NCI-H345 treated with DMSO at 0.1 percent for 48 hours (cell line): Measurements from ENCODE around the gene DDIAS.
A peak's percentile ranks its signal among the peaks of the same experiment; 100 is the strongest.
"Not testable (repeated sequence)": the region's sequence is repeated elsewhere in the genome, so short reads cannot be mapped to it uniquely, and the experiment has no call there.

Experiments
- DNase-seq: peaks from one replicate; lab custom pipeline; 2025; ENCODE audit not compliant: unreplicated experiment; lab: John Stamatoyannopoulos, UW

The DDIAS gene

DNA sequence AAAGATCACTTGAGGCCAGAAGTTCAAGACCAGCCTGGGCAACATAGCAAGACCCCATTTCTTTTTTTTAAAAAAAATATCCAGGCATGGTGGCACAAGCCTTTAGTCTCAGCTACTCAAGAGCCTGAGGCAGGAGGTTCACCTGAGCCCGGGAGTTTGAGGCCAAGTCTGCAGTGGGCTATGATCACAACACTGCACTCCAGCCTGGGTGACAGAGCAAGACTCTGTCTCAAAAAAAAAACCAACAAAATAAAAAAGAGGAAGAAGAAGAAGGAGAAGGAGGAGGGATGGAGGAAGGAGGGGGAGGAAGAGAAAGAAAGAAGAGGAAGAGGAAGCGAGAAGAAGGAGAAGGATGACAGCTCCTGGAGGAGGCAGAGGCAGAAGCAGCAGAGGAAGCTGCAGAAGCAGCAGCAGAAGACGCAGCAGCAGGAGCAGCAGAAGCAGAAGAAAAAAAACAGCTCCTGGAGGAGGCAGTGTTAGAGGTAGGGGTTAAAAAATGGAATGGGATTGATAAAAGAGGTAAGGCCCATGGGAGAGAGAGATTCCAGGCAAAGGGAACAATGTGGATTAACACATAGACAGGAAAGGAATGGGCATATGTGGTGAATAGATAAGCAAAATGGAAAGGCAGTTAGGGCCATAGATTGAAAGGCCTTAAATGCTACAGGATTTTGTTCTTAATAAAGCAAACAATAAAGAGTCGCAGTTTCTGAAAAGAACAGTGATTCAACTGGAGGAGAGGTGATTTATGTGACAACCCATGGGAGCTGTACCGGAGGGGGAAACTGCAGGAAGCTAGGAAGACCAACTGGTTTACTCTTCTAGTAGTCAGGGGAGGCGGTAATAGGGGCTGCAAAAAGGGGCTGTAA lies 12.2 kb upstream of the DDIAS start:
- no peak for DNase-seq

DNA sequence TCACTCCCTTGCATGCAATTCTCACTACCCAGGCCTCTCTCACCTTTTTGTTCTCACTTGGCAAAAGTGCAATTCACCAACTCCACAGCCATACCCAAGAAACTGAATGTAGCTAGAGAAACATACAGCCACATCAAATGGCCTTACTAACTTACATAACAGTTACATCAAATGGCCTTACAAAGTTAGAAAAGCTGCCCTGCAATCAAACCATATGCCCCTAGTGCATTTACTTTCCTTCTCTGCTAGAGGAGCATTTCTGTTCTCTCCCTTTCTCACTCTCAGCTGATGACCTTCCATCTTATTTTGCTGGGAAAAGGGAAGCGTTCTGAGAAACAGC lies 11.6 kb upstream of the DDIAS start:
- DNase-seq: no peak

DNA sequence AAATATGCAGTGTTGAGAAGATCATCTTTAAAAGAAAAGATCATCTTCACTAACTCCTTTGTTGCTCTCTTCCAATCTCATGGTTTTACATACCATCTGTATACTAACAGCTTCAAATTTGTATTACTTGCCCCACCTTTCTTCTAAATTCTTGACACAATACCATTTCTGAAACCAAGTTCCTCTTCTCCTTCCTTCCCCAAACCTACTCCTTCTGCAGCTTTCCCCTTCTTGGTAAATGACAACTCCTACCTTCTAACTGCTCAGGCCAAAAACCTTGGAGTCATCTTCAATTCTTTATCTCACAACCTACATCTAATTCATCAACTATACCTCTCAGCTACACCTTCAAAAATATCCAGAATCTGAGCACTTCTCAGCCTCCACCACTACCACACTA lies 10.6 kb upstream of the DDIAS start:
- DNase-seq: no peak

DNA sequence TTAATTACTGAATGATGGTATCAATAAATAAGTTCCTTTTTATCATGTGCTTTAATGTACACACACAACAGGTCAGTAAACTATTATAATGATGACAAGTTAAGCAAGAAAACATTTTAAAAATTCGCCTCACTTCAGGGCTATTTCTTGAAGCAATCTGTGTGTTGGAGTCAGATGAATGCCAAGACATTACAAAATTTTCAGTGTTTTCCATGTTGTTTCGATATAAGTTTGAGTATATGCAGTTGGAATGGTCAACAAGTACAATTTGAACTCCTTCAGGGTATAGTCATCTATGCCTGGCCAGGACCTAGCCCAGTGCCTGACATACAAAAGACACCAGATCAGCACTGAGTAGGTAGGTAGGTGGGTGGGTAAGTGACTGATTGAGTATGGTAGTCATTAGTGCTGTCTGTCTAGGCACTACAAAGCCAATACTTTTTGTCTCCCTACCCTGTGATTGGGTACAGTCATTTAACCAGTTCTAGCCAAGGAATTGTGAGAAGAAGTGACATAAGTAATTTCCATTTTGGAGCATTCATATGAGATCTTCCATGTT lies 8.8 kb upstream of the DDIAS start:
- DNase-seq: no peak

DNA sequence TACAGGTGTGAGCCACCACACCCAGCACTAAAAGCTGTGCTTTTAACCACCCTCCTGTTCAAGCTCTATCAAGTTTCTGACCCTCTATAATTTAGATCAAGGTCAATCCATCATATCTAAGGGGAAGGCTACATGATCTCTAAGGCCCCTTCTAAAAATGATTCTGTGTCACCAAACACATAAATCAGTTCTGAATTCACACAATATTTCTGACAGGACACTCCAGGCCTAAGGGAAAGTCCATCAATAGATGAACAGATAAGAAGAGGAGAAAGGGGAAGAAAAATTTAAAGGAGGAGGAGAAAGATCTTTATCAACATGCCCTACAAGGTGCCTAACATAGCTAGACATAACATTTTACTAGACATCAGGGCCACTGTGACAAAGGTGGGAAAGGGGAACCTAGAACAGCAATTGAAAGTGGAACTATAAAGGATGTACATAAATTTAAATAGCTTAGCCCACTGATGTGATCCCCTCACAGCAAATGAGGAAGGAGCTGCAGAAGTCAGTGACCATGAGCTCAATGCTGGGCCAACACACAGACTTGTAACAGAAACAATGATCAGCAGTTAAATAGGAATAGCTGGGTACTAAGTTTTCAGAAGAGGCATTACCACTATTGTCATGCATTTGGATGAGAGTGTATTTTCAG lies 6.0 kb upstream of the DDIAS start:
- no peak for DNase-seq

DNA sequence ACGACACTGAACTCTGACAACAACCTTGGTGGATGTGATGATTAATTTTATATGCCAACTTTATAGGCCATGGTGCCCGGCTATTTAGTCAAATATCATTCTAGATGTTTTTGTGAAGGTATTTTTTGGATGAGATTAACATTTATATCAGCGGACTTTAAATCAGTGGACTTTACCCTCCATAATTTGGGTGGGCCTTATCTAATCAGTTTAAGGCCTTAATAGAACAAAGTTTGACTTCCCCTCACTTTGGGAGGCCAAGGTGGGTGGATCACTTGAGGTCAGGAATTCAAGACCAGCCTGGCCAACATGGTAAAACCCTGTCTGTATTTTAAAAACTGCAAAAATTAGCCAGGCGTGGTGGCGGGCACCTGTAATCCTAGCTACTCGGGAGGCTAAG lies 5.4 kb upstream of the DDIAS start:
- no peak for DNase-seq

DNA sequence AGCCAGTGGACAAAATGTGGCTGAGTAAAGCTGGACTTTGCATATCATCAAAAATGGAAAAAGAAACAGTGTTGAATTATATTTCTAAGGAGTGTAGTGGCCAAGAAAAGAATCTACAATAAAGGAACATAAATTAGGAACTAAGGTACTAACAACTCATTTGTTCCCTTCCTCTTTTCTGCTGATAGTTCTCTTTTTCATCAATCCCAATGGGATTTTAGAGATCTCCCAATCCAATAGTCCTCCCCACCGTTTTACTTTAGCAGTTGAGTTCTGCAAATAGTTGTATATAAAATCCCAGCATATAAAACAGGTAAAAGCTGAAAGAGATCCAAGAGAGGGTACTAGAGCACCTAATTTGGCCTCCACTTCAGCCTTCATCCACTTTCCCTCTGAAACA lies 3.3 kb upstream of the DDIAS start:
- DNase-seq: no peak

DNA sequence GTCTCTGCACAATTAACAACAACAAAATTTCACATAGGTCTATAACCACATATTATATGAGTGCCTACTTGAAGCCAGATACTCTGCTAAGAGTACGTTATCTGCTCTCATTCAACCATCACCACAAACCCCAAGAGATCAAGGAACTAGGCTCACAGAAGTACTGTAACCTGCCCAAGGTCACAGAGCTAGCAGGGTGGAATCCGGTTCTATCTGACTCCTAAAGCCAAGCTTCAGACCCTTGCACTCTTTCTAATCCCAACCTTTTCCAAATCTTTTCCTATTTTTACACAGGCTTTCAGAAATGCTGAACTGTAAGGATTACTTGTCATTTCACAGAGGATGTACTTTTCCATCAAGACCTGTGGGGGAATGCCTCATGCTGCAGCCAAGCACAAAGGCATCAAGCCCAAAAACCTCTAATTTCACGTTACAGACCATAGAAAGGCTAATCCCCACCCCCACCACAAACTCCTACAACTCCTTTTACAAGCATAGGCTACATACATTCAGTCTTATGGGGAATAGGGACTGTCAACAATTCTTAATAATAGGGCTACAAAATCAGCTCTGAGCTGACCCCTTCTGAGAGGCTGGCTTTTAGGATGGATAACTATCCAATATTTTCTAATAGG lies 2.2 kb upstream of the DDIAS start:
- DNase-seq: no peak

DNA sequence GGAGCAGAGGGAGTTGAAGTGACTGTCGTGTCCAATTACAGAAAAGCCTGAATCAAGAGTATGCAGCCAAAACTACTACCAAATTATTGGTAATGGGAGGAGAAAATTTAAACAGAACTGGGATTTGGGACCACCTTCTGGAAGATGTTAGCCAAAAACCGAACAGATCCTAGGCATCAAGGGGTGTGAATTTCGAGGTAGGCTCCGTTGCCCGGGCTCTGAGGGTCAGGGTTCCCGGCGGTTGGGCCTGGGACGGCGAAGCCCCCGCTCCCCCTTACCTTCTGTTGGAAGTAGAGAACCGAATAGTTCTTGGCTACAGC lies 1.6 kb upstream of the DDIAS start:
- DNase-seq: no peak

DNA sequence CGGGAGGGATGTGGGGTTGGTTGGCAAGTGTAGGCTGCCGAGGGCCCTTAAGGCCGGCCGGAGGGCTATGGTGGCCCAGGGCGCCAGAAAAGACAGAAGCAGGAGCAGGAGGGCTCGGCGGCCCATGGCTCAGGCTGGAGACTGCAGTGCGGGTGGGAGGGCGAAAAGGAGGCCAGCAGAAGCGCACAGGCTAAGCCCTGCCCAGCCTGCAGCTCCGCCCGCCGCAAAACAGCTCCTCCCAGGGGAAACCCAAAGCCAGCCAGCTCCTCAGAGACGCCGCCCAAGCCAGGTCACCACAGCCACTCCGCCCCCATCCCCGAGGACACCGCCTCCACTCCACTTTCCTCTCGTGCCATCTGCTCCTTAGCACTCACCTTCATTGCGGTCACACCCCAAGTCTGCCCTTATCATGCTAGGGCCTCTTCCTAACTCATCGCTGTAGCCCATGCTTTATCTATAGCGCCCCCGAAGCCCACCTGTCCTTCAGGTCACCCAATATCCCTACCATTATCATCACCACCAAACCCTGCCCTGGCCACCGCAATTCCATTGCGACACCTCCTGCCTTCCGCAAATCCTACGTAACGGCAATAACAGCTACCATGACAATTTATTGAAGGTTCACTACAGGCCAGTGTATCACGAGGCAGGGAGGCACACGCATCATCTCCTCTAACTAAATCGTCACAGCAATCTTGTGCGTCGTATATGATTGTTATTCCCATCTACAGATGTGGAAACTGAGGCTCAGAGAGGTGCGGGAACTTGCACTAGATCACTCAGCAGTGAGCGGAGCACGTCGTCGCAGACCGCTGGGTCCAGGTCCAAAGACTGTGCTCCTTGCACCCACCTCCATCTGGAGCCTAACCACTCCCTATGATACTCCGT lies 1.0 kb upstream of the DDIAS start, which contains the start of gene PRCP:
TSS of gene PRCP (minus strand) at position 154 of the 888 bp plus-strand sequence. CDS start at position 126, 28 bp downstream.
- DNase-seq: peak; percentile 87

DNA sequence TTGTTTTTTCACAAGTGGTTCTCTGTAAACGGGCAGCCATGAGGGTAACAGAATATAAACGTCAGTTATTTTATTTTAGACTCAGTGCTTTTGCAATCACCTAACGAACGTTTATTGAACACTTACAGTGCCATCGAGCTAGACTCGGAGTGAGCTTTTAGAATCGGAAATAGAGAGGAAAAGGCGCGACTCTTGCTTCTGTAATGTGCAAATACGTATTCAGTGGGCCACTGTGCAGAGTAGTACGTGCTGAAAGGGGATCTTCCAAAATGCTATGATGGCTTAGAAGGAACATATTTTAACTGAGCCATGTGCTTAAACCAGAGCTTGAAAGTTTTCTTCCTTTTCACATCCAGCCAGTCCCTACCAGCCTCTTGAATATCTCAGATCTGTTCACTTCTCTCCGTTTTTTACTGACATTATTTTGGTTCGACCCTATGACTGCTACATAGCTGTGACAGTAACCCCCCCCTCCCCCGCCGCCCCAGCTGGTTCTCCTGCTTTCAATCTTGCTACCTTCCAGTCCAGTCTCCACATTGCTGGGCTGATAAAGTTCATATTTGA lies 468 bp downstream of the DDIAS start:
- DNase-seq: no peak

DNA sequence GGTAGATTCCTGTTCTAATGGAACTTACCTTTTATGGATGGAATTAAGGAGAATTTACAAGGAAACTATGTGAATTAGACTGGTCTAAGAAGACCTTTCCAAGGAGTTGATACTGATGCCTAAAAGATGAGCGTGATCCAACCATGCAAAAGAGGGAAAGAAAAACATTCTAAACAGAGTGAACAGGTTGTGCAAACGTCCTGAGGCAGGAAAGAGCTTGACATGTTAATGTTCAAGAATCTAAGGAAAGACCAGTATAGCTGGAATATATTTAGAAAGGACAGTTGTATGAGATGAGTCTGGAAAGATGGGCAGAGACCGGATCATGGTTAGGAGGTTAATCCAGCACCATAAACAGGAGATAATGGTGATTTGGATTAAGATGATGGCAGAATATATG lies 1.3 kb downstream of the DDIAS start:
- DNase-seq: no peak

DNA sequence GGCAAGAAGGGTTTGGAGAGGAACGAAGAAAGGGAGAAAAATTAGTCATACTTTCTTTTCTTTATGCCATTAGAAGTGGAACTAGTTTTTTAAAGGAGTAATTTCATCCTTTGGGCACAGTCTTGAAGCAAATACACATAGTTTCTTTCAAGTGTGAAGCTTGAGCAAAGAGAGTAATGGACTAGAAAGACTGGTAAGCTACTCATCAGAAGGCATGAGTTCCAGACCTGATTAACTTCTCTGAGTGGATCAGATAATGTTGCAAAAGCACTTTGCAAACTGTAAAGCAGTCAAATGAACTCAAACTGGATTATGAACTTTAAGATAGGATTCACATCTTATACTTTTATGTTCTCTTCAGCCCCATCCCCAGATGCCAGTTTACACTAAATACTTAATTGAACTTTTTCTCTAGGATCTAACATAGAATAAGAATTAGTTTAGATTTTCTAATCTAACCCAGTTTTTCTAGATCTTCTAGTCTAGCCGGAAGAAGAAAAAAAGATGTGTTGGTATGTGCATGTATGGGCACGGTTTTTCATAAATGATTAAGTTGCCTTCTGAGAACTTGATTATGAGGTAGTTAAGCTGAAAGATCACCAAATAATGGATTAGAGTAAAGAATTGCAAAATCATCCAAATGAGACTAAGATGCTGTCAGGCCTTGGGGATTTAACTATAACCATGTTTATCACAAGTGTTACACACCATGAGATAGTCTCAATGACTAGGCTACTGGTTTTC lies 2.5 kb downstream of the DDIAS start:
- no peak for DNase-seq

DNA sequence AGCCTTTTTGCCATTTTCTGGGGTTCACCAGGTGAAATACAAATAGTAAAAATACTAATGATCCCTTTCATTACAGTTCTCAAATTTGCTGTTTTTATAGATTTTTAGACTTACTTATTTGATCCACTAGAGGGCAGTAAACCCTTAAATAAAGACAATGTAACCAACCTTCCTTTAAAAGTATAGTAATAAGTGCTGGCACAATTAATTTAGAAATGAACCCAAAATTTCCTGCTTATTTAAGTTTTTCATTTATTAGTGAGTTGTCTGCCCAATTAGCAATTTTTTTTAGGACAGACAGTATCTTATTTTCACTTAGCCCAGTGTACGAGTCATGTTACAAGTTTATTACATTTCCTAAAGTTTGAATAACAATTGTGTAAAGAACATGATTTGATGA lies 4.7 kb downstream of the DDIAS start:
- peak; percentile 62 for DNase-seq

DNA sequence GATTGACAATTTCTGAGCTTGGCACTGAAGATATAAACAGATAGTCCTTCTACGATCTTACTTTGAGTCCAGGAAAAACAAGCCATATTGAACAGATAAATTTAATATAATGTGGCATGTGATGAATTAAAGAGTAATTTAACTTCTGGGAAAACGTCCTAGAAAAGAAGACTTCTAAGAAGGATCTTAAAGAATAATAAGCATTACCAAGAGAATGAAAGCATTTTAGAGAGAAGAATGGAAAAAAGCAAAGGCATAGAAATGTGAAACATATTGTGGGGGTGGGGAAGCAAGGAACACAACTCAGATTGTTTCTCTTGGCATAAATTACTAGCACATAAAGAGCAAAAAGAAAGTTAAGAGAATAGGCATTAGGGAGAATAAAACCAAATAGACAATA lies 5.4 kb downstream of the DDIAS start:
- DNase-seq: no peak

DNA sequence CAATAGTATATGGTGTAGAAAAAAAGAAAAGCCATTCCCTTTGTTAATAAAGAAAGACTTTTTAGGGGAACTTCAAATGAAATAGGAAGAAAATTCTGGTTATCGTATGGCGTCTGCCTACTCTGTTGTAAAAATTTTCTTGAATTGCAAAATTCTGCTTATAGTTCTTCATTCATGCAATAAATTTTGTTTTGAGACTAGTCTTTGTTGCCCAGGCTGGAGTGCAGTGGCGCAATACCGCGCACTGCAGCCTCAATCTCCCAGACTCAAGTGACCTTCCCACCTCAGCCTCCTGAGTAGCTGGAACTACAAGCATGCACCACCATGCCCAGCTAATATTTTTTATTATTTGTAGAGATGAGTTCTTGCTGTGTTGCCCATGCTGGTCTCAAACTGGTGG lies 5.8 kb downstream of the DDIAS start:
- DNase-seq: no peak

DNA sequence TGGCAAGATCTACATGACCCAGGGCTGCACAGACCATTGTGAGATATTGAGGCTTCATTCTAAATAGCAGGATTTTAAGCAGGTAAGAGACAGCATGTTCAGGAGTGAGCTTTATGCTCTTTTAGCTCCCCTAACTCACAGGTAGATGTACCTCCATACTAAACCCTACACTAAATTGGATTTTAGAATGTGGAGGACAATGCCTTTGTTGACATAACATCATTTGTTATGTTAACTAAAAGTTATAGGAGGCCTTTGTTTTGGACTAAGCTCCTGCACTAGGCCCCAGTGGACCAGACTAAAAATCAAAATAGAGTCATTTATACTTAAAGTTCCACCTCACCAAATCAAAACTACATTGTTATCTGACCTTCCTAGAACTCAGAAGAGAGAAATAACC lies 6.8 kb downstream of the DDIAS start:
- DNase-seq: no peak

DNA sequence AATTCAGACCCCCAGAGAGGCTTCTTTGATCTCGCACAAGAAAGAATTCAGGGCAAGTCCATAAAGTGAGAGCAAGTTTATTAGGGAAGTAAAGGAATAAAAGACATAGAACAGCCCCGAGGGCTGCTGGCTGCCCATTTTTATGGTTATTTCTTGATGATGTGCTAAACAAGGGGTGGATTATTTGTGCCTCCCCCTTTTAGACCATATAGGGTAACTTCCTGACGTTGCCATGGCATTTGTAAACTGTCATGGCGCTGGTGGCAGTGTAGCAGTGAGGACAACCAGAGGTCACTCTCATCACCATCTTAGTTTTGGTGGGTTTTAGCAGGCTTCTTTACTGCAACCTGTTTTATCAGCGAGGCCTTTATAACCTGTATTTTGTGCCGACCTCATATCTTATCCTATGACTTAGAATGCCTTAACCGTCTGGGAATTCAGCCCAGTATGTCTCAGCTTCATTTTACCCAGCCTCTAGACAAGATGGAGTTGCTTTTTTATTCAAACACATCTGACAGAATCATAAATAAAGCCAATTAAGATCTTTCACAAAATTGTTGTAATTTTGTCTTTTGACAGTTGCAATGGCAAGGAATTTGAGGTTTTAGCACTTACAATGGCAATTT lies 7.6 kb downstream of the DDIAS start:
- DNase-seq: no peak

DNA sequence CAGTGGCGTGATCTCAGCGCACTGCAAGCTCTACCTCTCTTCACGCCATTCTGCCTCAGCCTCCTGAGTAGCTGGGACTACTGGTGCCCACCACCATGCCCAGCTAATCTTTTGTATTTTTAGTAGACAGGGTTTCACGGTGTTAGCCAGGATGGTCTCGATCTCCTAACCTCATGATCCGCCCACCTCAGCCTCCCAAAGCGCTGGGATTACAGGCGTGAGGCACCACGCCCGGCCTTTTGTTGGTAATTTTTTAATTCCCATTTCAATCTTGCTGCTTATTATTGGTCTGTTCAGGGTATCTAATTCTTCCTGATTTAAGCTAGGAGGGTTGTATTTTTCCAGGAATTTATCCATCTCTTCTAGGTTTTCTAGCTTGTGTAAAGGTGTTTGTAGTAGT lies 18.2 kb downstream of the DDIAS start:
- not testable (repeated sequence) for DNase-seq

DNA sequence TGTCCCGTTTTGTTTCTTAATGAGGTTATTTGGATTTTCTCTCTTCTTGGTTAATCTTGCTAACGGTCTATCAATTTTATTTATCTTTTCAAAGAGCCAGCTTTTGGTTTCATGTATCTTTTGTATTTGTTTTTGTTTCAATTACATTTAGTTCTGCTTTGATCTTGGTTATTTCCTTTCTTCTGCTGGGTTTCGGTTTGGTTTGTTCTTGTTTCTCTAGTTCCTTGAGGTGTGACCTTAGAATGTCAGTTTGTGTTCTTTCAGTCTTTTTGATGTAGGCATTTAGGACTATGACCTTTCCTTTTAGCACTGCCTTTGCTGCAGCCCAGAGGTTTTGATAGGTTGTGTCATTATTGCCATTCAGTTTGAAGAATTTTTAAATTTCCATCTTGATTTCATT lies 18.7 kb downstream of the DDIAS start:
- DNase-seq: not testable (repeated sequence)
